ENCODE results near the gene PRKG1. TPM values are rescaled to one million over a fixed set of nuclear protein-coding genes. Genes with fewer than 3 reads are reported as not detected.

Gene PRKG1
- total RNA-seq, 4 donors from 2014 or later, result 26.5 to 72.3 (median 58.1) TPM

- no peaks in the 10 kb centered on the region for H3K36me3 ChIP-seq
- no peaks in the 10 kb centered on the region for H3K27me3 ChIP-seq
- no peak overlapping the region for H3K4me3 ChIP-seq (replicated peaks in 1 of 3)
- TF ChIP-seq POLR2A (IDR thresholded peaks at IDR 0.05), result no peak
- no peak for TF ChIP-seq CTCF (IDR thresholded peaks at IDR 0.05)
- no peak overlapping the region for H3K27ac ChIP-seq
- no peaks in the 10 kb centered on the region for H3K4me1 ChIP-seq
- no peaks in the 10 kb centered on the region for H3K9me3 ChIP-seq
- intact Hi-C loops (cut with DNase I), result no loop called here
- DNase-seq, result no peak
Observed at GRCh38 chr10:51666456-51666855, 592.2 kb downstream of the PRKG1 start.

GRCh38 chr10:51667678-51668335 lies 593.5 kb downstream of the PRKG1 start:
- intact Hi-C loops (cut with DNase I), result no loop called here
- Histone ChIP-seq H3K4me1 (no peaks in the 10 kb centered on the region), H3K36me3 (no peaks in the 10 kb centered on the region), H3K4me3 (replicated peaks in 1 of 3) (no peak overlapping the region), H3K27me3 (no peaks in the 10 kb centered on the region), H3K9me3 (no peaks in the 10 kb centered on the region), H3K27ac (no peak overlapping the region)
- no peak for DNase-seq
- TF ChIP-seq POLR2A (IDR thresholded peaks at IDR 0.05), result no peak
- TF ChIP-seq CTCF (IDR thresholded peaks at IDR 0.05), result no peak
- 30 to 64% methylated on average over 1 of the region's 1 CpG for WGBS, 2 donors

- H3K36me3 ChIP-seq, result no peaks in the 10 kb centered on the region
- no peaks in the 10 kb centered on the region for H3K27me3 ChIP-seq
- no peak for DNase-seq
- H3K27ac ChIP-seq, result no peak overlapping the region
- intact Hi-C loops (cut with DNase I), result no loop called here
- no peak overlapping the region for H3K4me3 ChIP-seq (replicated peaks in 1 of 3)
- TF ChIP-seq POLR2A (IDR thresholded peaks at IDR 0.05) (no peak), CTCF (IDR thresholded peaks at IDR 0.05) (no peak)
- no peaks in the 10 kb centered on the region for H3K4me1 ChIP-seq
- no peaks in the 10 kb centered on the region for H3K9me3 ChIP-seq
Observed at GRCh38 chr10:51668336-51668689, 594.0 kb downstream of the PRKG1 start.

- WGBS, 2 donors, result 93 to 97% methylated on average over 5 of the region's 5 CpGs
- no peak overlapping the region for H3K4me3 ChIP-seq (replicated peaks in 1 of 3)
- H3K9me3 ChIP-seq, result no peaks in the 10 kb centered on the region
- H3K27me3 ChIP-seq, result no peaks in the 10 kb centered on the region
- no peak for TF ChIP-seq CTCF (IDR thresholded peaks at IDR 0.05)
- no peak for TF ChIP-seq POLR2A (IDR thresholded peaks at IDR 0.05)
- intact Hi-C loops (cut with DNase I), result no loop called here
- DNase-seq, result no peak
- H3K27ac ChIP-seq, result no peak overlapping the region
- H3K36me3 ChIP-seq, result no peaks in the 10 kb centered on the region
- H3K4me1 ChIP-seq, result no peaks in the 10 kb centered on the region
Observed at GRCh38 chr10:51669041-51669440, 594.8 kb downstream of the PRKG1 start.

GRCh38 chr10:51672039-51672535 lies 597.8 kb downstream of the PRKG1 start:
- Histone ChIP-seq H3K27ac (no peak overlapping the region), H3K36me3 (no peaks in the 10 kb centered on the region), H3K4me3 (replicated peaks in 1 of 3) (no peak overlapping the region), H3K27me3 (no peaks in the 10 kb centered on the region), H3K4me1 (no peaks in the 10 kb centered on the region), H3K9me3 (no peaks in the 10 kb centered on the region)
- intact Hi-C loops (cut with DNase I), result no loop called here
- DNase-seq, result no peak
- TF ChIP-seq CTCF (IDR thresholded peaks at IDR 0.05) (no peak), POLR2A (IDR thresholded peaks at IDR 0.05) (no peak)
